WI38 (cell line): ENCODE results near the gene GDPD3.

ENCODE experiments used
- H3K4me3 ChIP-seq: 2 replicates; pipeline ENCODE4 v1.5.1; 2011; ENCODE audit warnings: low read depth, mild to moderate bottlenecking, control low read depth, low read length
- CTCF ChIP-seq: IDR thresholded peaks from 2 replicates; pipeline ENCODE4 v1.5.1; 2012; ENCODE audit warnings: low read depth, mild to moderate bottlenecking, control low read depth, low read length

The GDPD3 gene

GRCh38 chr16:30054959-30055553, 58.3 kb downstream of the GDPD3 start:
- H3K4me3 ChIP-seq = no peak overlapping the region
- 0 out of 2 replicates have a peak, but pooled peaks have one; percentile 11 for TF ChIP-seq CTCF
